GM12892 (cell line): ENCODE results near the gene PCAT7.

Experiments
- DNase-seq: peaks from one replicate; pipeline ENCODE4 v3.0.0; 2011; ENCODE audit not compliant: insufficient read length
- FAIRE-seq: peaks from 2 replicates; lab custom pipeline; 2011; peaks lifted over from hg19 to GRCh38; lab: Jason Lieb, UNC
- POLR2A ChIP-seq: IDR thresholded peaks from 2 replicates; pipeline ENCODE4 v1.6.1; 2011; ENCODE audit warnings: low read depth, low read length, control low read depth
- POLR2AphosphoS5 ChIP-seq: IDR thresholded peaks from 2 replicates; pipeline ENCODE4 v1.6.1; 2011; ENCODE audit warnings: low read depth, low read length, control low read depth
- TAF1 ChIP-seq: IDR thresholded peaks from 2 replicates; pipeline ENCODE4 v1.6.1; 2011; ENCODE audit warnings: low read depth, mild to moderate bottlenecking, control low read depth, low read length, borderline replicate concordance

Gene PCAT7

GRCh38 chr9:94611638-94612068, 56.8 kb downstream of the PCAT7 start:
- FAIRE-seq (no peak), DNase-seq (no peak)
- TF ChIP-seq POLR2A (no peak), POLR2AphosphoS5 (no peak), TAF1 (no peak)

GRCh38 chr9:94612071-94612470, 57.2 kb downstream of the PCAT7 start:
- FAIRE-seq (no peak), DNase-seq (no peak)
- no peak for TF ChIP-seq POLR2AphosphoS5
- TF ChIP-seq TAF1: no peak
- no peak for TF ChIP-seq POLR2A

GRCh38 chr9:94613003-94613402, 58.1 kb downstream of the PCAT7 start:
- FAIRE-seq (no peak), DNase-seq (no peak)
- no peak for TF ChIP-seq POLR2AphosphoS5
- no peak for TF ChIP-seq POLR2A
- TF ChIP-seq TAF1: no peak

GRCh38 chr9:94619026-94619425, 64.1 kb downstream of the PCAT7 start:
- no peak for FAIRE-seq
- no peak for DNase-seq
- TF ChIP-seq POLR2A: no peak
- no peak for TF ChIP-seq POLR2AphosphoS5
- no peak for TF ChIP-seq TAF1
